GM23338 (cell line): Measurements from ENCODE around the gene TP53BP2. TPM values are rescaled to one million over a fixed set of nuclear protein-coding genes. Genes with fewer than 3 reads are reported as not detected.

Source experiments
- ATAC-seq: fragments of 200-7000 bp; cut with Tn5 transposase; 3 replicates; pipeline ENCODE4 v1.9.1; 2020
- DNase-seq: peaks from one replicate; pipeline ENCODE4 v3.0.0-alpha.2; 2015; ENCODE audit warnings: low spot score
- H2AFZ ChIP-seq: fragments of 200-600 bp; sonication (generic); 2 replicates; pipeline ENCODE4 v1.8.0; 2016; ENCODE audit warnings: antibody characterized with exemption, mild to moderate bottlenecking, moderate library complexity
- H3F3A ChIP-seq: fragments of 200-600 bp; sonication (generic); replicated peaks from 2 replicates; pipeline ENCODE4 v1.8.0; 2017; ENCODE audit warnings: antibody characterized with exemption, mixed run types, low read depth
- H3K27ac ChIP-seq: fragments of 200-600 bp; sonication (generic); 2 replicates; pipeline ENCODE4 v1.6.1; 2016; ENCODE audit warnings: low read depth
- H3K27me3 ChIP-seq: fragments of 200-600 bp; sonication (generic); 2 replicates; pipeline ENCODE4 v1.8.0; 2016; ENCODE audit warnings: mild to moderate bottlenecking, mixed run types, moderate library complexity; ENCODE audit not compliant: insufficient read depth
- H3K36me3 ChIP-seq: fragments of 200-600 bp; sonication (generic); 2 replicates; pipeline ENCODE4 v1.8.0; 2016; ENCODE audit warnings: mild to moderate bottlenecking; ENCODE audit not compliant: insufficient read depth
- H3K4me1 ChIP-seq: fragments of 200-600 bp; sonication (generic); 2 replicates; pipeline ENCODE4 v1.8.0; 2016; ENCODE audit warnings: mild to moderate bottlenecking, moderate library complexity; ENCODE audit not compliant: insufficient read depth
- H3K4me2 ChIP-seq: fragments of 200-600 bp; sonication (generic); 2 replicates; pipeline ENCODE4 v1.7.1; 2017; ENCODE audit warnings: mixed run types
- H3K4me3 ChIP-seq: fragments of 200-600 bp; sonication (generic); 2 replicates; pipeline ENCODE4 v1.6.1; 2016; ENCODE audit warnings: mixed run types
- H3K79me2 ChIP-seq: fragments of 200-600 bp; sonication (generic); replicated peaks from 2 replicates; pipeline ENCODE4 v1.8.0; 2017; ENCODE audit warnings: mild to moderate bottlenecking; ENCODE audit not compliant: insufficient read depth
- H3K9me2 ChIP-seq: fragments of 200-600 bp; sonication (generic); 2 replicates; pipeline ENCODE4 v1.8.0; 2017; ENCODE audit not compliant: insufficient read depth
- H4K20me1 ChIP-seq: fragments of 200-600 bp; sonication (generic); replicated peaks from 2 replicates; pipeline ENCODE4 v1.8.0; 2017; ENCODE audit warnings: mild to moderate bottlenecking; ENCODE audit not compliant: insufficient read depth
- H3K27ac Mint-ChIP-seq: 2 replicates; pipeline ENCODE4 v1.8.0; 2020; ENCODE audit warnings: inconsistent platforms, mild to moderate bottlenecking, moderate library complexity, mixed read lengths
- H3K27me3 Mint-ChIP-seq: 3 replicates; pipeline ENCODE4 v1.8.0; 2022; ENCODE audit warnings: low read depth, mild to moderate bottlenecking, moderate library complexity, mixed read lengths, inconsistent platforms; ENCODE audit not compliant: insufficient read depth, poor library complexity
- H3K36me3 Mint-ChIP-seq: 3 replicates; pipeline ENCODE4 v1.8.0; 2021; ENCODE audit warnings: low read depth, mild to moderate bottlenecking, inconsistent platforms, moderate library complexity, mixed read lengths
- H3K4me1 Mint-ChIP-seq: 3 replicates; pipeline ENCODE4 v1.8.0; 2020; ENCODE audit warnings: mild to moderate bottlenecking, inconsistent platforms, mixed read lengths
- H3K4me3 Mint-ChIP-seq: 3 replicates; pipeline ENCODE4 v1.8.0; 2021; ENCODE audit warnings: moderate library complexity, mild to moderate bottlenecking, inconsistent platforms, mixed read lengths
- H3K9me3 Mint-ChIP-seq: 3 replicates; pipeline ENCODE4 v1.8.0; 2020; ENCODE audit warnings: moderate library complexity, mild to moderate bottlenecking, inconsistent platforms, mixed read lengths
- CREB1 ChIP-seq: fragments of 250-450 bp; sonication (Bioruptor Pico); IDR thresholded peaks from 2 replicates; pipeline ENCODE4 v1.5.0; 2020; ENCODE audit warnings: low read depth, mild to moderate bottlenecking, moderate library complexity
- CTCF ChIP-seq, 2 experiments: fragments of 200-600 bp in 1 of 2; sonication (generic) in 1 of 2; conservative IDR thresholded peaks; 2 replicates each; pipeline versions ENCODE4 v1.5.1 to v1.6.1; 2016 to 2017; ENCODE audit warnings: antibody characterized with exemption in 2 of 2, low read depth in 2 of 2, mild to moderate bottlenecking in 2 of 2, moderate library complexity in 1 of 2
- ETS1 ChIP-seq: IDR thresholded peaks from 2 replicates; pipeline ENCODE4 v1.6.1; 2016; ENCODE audit warnings: antibody characterized with exemption
- EZH2 ChIP-seq: fragments of 200-600 bp; sonication (generic); IDR thresholded peaks from one replicate; pipeline ENCODE4 v1.8.0; 2017; ENCODE audit warnings: antibody characterized with exemption, mild to moderate bottlenecking, low read depth; ENCODE audit not compliant: unreplicated experiment
- EZH2phosphoT487 ChIP-seq: fragments of 200-600 bp; sonication (generic); IDR thresholded peaks from one replicate; pipeline ENCODE4 v1.8.1; 2018; ENCODE audit warnings: antibody characterized with exemption; ENCODE audit not compliant: unreplicated experiment
- JUNB ChIP-seq: IDR thresholded peaks from one replicate; pipeline ENCODE4 v1.6.1; 2016; ENCODE audit warnings: antibody characterized with exemption; ENCODE audit not compliant: unreplicated experiment
- NANOG ChIP-seq: IDR thresholded peaks from 2 replicates; pipeline ENCODE4 v1.6.1; 2016; ENCODE audit warnings: antibody characterized with exemption, borderline replicate concordance
- POLR2AphosphoS5 ChIP-seq: IDR thresholded peaks from 2 replicates; pipeline ENCODE4 v1.6.1; 2016; ENCODE audit warnings: antibody characterized with exemption, low read depth
- REST ChIP-seq: IDR thresholded peaks from one replicate; pipeline ENCODE4 v1.6.1; 2018; ENCODE audit warnings: antibody characterized with exemption; ENCODE audit not compliant: unreplicated experiment
- STAT1 ChIP-seq: IDR thresholded peaks from one replicate; pipeline ENCODE4 v1.6.1; 2016; ENCODE audit warnings: antibody characterized with exemption; ENCODE audit not compliant: unreplicated experiment
- ZNF114 ChIP-seq: fragments of 250-450 bp; sonication (Bioruptor Pico); IDR thresholded peaks from 2 replicates; pipeline ENCODE4 v1.5.0; 2020; ENCODE audit warnings: mild to moderate bottlenecking, moderate library complexity
- ZNF331 ChIP-seq: fragments of 250-450 bp; sonication (Bioruptor Pico); IDR thresholded peaks from 2 replicates; pipeline ENCODE4 v1.5.0; 2020; ENCODE audit warnings: low read depth, mild to moderate bottlenecking, moderate library complexity
- ZNF462 ChIP-seq: fragments of 250-450 bp; sonication (Bioruptor Pico); IDR thresholded peaks from 2 replicates; pipeline ENCODE4 v1.5.0; 2020; ENCODE audit warnings: mild to moderate bottlenecking, moderate library complexity
- polyA plus RNA-seq: library from polyadenylated mRNA; unstranded; fragments of >200 nt; fragmentation: Nextera tagmentation; extraction: Ambion mirVana; gene quantifications from 2 replicates; pipeline ENCODE4 v1.2.1, GENCODE V29; 2016
- total RNA-seq: library from RNA; depleted of rRNA; stranded (reverse); fragments of >200 nt; shearing (Covaris generic); gene quantifications from 2 replicates; pipeline ENCODE4 v1.2.3, GENCODE V29; 2014

TP53BP2 gene
- total and polyA plus RNA-seq, 2 experiments from 2014 or later: 10.1 to 32.9 TPM

- H3K9me3 Mint-ChIP-seq: no peaks in the 10 kb centered on the region
- Histone ChIP-seq H3K4me3 (no peak overlapping the region), H3K4me2 (no peak overlapping the region), H3K27me3 (no peaks in the 10 kb centered on the region), H3K4me1 (no peaks in the 10 kb centered on the region), H3K79me2 (0 out of 2 replicates have a peak, but pooled peaks cover 3% of the 10 kb centered on the region), H3K36me3 (peaks cover 10% of the 10 kb centered on the region; the same call in 1 of the 2 replicates), H2AFZ (no peak overlapping the region), H4K20me1 (0 out of 2 replicates have a peak, but pooled peaks cover 10% of the 10 kb centered on the region), H3K27ac (no peak overlapping the region), H3K9me2 (no peaks in the 10 kb centered on the region), H3F3A (no peaks in the 10 kb centered on the region)
- DNase-seq: no peak
- peaks cover 2% of the 10 kb centered on the region for H3K27me3 Mint-ChIP-seq
- no peaks in the 10 kb centered on the region for H3K4me1 Mint-ChIP-seq
- ATAC-seq: no peak
- TF ChIP-seq ZNF114 (CRISPR knock-in tag) (no peak), CTCF (conservative IDR thresholded peaks at IDR 0.05; ENCODE audit: low read depth in 2 of 2) (no peak), POLR2AphosphoS5 (no peak), ZNF462 (CRISPR knock-in tag) (no peak), STAT1 (no peak), NANOG (no peak), ETS1 (no peak), EZH2 (no peak), JUNB (no peak), CREB1 (CRISPR knock-in tag) (no peak), REST (no peak), EZH2phosphoT487 (no peak), ZNF331 (CRISPR knock-in tag) (no peak)
- H3K36me3 Mint-ChIP-seq: peaks cover 40% of the 10 kb centered on the region
- no peak overlapping the region for H3K4me3 Mint-ChIP-seq
- H3K27ac Mint-ChIP-seq: no peak overlapping the region
These were observed 52.0 kb downstream of the TP53BP2 start for GRCh38 chr1:223793716-223794115.
